A673 (cell line): ENCODE results near the gene RNPEPL1. TPM values are rescaled to one million over a fixed set of nuclear protein-coding genes. Genes with fewer than 3 reads are reported as not detected.
A peak's percentile ranks its signal among the peaks of the same experiment; 100 is the strongest.

ENCODE experiments used
- BruUV-seq: library from RNA; stranded (reverse); fragments of 400-500 nt; replicated peaks from 2 replicates; lab custom pipeline; 2021; lab: Mats Ljungman, UMichigan
- CTCF ChIA-PET: fragments of 300-600 bp; sonication (Branson Sonifier 250); formaldehyde crosslinking; loops from one replicate; lab custom pipeline; 2022; ENCODE audit warnings: antibody characterized with exemption; lab: Charles Lee
- POLR2A ChIA-PET: fragments of 300-600 bp; sonication (Branson Sonifier 250); formaldehyde crosslinking; loops from one replicate; lab custom pipeline; 2022; ENCODE audit warnings: antibody characterized with exemption; ENCODE audit not compliant: low non-redundant PET; lab: Charles Lee
- DNase-seq: peaks from one replicate; pipeline ENCODE4 v3.0.0-alpha.2; 2015; ENCODE audit warnings: low spot score
- H3K27ac ChIP-seq: fragments of 200-600 bp; sonication (generic); 2 replicates; pipeline ENCODE4 v1.5.1; 2016; ENCODE audit warnings: mixed run types, low read depth, mild to moderate bottlenecking, mixed read lengths, antibody characterized with exemption, low read length; ENCODE audit not compliant: poor library complexity, severe bottlenecking
- H3K27me3 ChIP-seq: fragments of 200-600 bp; sonication (generic); replicated peaks from 2 replicates; pipeline ENCODE4 v1.6.1; 2017; ENCODE audit warnings: mixed run types, low read depth, mild to moderate bottlenecking, mixed read lengths, antibody characterized with exemption, low read length; ENCODE audit not compliant: insufficient read depth, poor library complexity
- H3K36me3 ChIP-seq: fragments of 200-600 bp; sonication (generic); 2 replicates; pipeline ENCODE4 v1.6.1; 2016; ENCODE audit warnings: mixed run types, mild to moderate bottlenecking, mixed read lengths, antibody characterized with exemption, low read length; ENCODE audit not compliant: insufficient read depth, poor library complexity, severe bottlenecking
- H3K4me1 ChIP-seq: fragments of 200-600 bp; sonication (generic); 2 replicates; pipeline ENCODE4 v1.6.1; 2017; ENCODE audit warnings: mixed run types, mild to moderate bottlenecking, mixed read lengths, antibody characterized with exemption, low read length; ENCODE audit not compliant: insufficient read depth, poor library complexity, severe bottlenecking
- H3K4me3 ChIP-seq: fragments of 200-600 bp; sonication (generic); 2 replicates; pipeline ENCODE4 v1.5.1; 2016; ENCODE audit warnings: low read depth, mixed run types, mild to moderate bottlenecking, mixed read lengths, low read length; ENCODE audit not compliant: poor library complexity, severe bottlenecking
- H3K9me3 ChIP-seq: fragments of 200-600 bp; sonication (generic); 2 replicates; pipeline ENCODE4 v1.6.1; 2016; ENCODE audit warnings: mixed run types, low read depth, mild to moderate bottlenecking, mixed read lengths, antibody characterized with exemption, low read length; ENCODE audit not compliant: poor library complexity, severe bottlenecking
- CTCF ChIP-seq: fragments of 300-800, 200-600 bp; sonication (generic); conservative IDR thresholded peaks from 2 replicates; pipeline ENCODE4 v1.5.1; 2017; ENCODE audit warnings: low read depth, mild to moderate bottlenecking, antibody characterized with exemption, low read length, moderate library complexity, mixed read lengths
- EZH2 ChIP-seq: fragments of 200-600 bp; sonication (generic); IDR thresholded peaks from 2 replicates; pipeline ENCODE4 v1.6.1; 2017; ENCODE audit warnings: borderline replicate concordance, low read depth, mild to moderate bottlenecking, mixed read lengths, antibody characterized with exemption, low read length; ENCODE audit not compliant: poor library complexity, severe bottlenecking
- intact Hi-C: fragments of 100-400 bp; cut with micrococcal nuclease; formaldehyde crosslinking; loops from one replicate; pipeline ENCODE4 v1.10.0; 2022; ENCODE audit not compliant: unreplicated experiment
- total RNA-seq: library from RNA; stranded (reverse); gene quantifications from 2 replicates; pipeline ENCODE4 v1.2.3, GENCODE V29; 2021

The RNPEPL1 gene
- total RNA-seq, 1 experiment from 2014 or later: 26.5 TPM

DNA sequence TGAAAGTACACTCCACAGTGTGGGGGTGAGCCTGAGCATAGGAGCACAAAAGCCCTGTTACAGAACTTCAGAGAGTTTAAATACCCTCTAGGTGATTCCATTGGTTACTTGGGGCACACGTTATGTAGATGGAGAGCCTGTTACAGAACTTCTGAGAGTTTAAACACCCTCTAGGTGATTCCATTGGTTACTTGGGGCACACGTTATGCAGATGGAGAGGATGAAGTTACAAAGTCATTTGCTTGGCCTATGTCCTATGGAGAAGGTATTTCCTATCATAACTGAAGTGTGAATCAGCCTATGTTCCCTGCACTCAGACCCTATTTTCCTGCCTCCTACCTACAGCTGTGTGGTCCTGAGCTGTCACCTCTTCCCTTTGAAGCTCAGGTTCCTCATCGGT, 14.5 kb downstream of the RNPEPL1 start:
- Histone ChIP-seq H3K27me3 (no peaks in the 10 kb centered on the region), H3K9me3 (no peaks in the 10 kb centered on the region), H3K4me3 (no peak overlapping the region), H3K36me3 (peaks cover 8% of the 10 kb centered on the region), H3K27ac (no peak overlapping the region), H3K4me1 (peaks cover 10% of the 10 kb centered on the region)
- no peak for DNase-seq
- POLR2A ChIA-PET: no interaction called here
- CTCF ChIA-PET: no interaction called here
- no TSS peak for BruUV-seq
- TF ChIP-seq CTCF (no peak), EZH2 (no peak)
- intact Hi-C loops: no loop called here

DNA sequence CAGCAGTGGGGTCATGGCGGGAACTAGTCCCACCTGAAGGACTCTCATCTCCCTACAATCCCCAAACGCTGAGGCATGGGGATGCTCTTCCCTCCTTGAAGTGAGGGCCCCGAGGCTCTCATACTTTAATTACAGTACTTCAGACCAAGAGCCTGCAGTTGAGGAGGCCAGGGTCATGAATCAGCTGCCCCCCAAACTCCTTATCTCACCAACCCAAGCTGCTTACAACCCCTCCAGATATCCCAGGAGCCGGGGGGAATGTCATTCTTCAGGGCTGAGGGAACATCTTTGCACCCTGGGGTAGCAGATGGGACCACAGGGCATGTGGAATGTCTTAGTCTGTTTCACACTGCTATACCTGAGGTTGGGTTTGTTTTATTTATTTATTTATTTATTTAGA, 15.5 kb downstream of the RNPEPL1 start:
- Histone ChIP-seq H3K9me3 (no peaks in the 10 kb centered on the region), H3K4me1 (peaks cover 20% of the 10 kb centered on the region), H3K4me3 (no peak overlapping the region), H3K27ac (no peak overlapping the region), H3K36me3 (peaks cover 8% of the 10 kb centered on the region), H3K27me3 (no peaks in the 10 kb centered on the region)
- no TSS peak for BruUV-seq
- CTCF ChIA-PET: no interaction called here
- DNase-seq: no peak
- POLR2A ChIA-PET: no interaction called here
- intact Hi-C loops: no loop called here
- TF ChIP-seq EZH2: no peak
- no peak for TF ChIP-seq CTCF

DNA sequence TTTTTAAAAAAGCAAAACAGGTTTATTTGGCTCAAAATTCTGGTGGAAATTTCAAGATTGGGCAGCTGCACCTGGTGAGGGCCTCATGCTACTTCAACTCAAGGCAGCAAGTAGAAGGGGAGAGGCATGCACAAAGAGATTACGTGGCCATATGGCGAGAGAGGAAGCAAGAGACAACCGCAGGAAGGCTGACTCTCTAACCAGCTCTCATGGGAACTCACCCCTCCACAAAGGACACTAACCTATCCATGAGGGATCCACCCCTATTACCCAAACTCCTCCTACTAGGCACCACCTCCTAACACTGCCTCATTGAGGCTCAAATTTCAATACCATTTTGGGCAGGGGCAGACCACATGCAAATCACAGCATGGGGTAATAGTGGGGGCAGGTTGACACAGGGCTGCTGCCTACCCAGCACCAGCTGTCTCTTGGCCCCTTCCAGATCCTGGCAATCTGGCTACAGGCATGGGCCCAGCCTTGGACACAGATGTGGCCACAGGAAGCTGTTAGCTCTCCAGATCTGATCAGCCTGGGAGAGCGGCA, 16.3 kb downstream of the RNPEPL1 start:
- no TSS peak for BruUV-seq
- Histone ChIP-seq H3K27me3 (no peaks in the 10 kb centered on the region), H3K4me1 (peaks cover 28% of the 10 kb centered on the region), H3K4me3 (peak overlapping the region; percentile 96), H3K9me3 (no peaks in the 10 kb centered on the region), H3K36me3 (peaks cover 8% of the 10 kb centered on the region), H3K27ac (peak overlapping the region; percentile 97)
- intact Hi-C loops: no loop called here
- POLR2A ChIA-PET: no interaction called here
- DNase-seq: peak; percentile 77
- TF ChIP-seq CTCF: no peak
- CTCF ChIA-PET: interaction anchor here (2.8 kb wide), 1 partner anchor 18 kb away, joined by 14 read pairs; no protein-coding TSS in a partner anchor
